HG02623 (cell line): ENCODE data around the gene MYDGF.

Experiments
- ATAC-seq: cut with Tn5 transposase; IDR thresholded peaks from one replicate; pipeline ENCODE4 v1.9.1; 2021; ENCODE audit warnings: moderate library complexity; ENCODE audit not compliant: unreplicated experiment

The MYDGF gene

GRCh38 chr19:4678881-4679790 is 9.0 kb upstream of the MYDGF start:
- no peak for ATAC-seq

DNA sequence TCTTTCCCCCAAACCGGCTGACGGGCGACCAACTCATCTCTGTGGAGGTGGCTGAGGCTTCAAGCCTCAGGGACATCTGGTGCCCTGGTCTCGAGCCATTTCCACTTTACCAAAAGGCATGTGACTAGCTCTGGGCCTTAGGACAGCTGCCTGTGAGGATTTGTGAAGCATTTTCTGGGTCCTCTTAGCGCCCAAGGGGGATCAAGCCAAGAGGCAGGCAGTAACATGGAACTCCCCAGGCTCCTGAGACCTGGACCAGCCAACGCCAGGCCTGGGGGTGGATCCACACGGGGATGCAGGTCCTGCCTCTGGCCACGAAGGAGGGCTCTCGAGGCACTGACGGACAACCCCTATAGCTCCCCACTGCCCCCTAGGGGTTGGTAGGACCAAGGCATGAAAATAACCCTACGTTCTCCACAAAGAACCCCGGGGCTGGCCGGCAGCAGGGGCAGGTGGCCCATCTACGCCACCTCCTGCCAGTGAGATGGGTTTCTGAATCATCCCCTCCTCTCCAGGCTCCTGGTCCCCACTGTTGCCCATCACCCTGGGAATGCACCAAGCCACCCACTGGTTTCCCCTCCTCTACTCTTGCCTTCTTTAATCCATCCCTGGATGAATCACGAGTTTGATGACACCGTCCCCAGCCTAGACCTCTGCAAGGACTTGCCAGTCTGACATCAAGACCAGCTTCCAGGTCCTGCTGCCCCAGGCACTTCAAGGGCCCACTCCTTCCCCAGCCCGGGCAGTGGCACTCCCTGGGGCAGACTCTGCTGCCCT is 7.0 kb upstream of the MYDGF start:
- ATAC-seq: no peak

- ATAC-seq: no peak
Observed at GRCh38 chr19:4675346-4675745, 5.2 kb upstream of the MYDGF start.

- ATAC-seq: no peak
Observed at GRCh38 chr19:4673726-4674125, 3.6 kb upstream of the MYDGF start.

DNA sequence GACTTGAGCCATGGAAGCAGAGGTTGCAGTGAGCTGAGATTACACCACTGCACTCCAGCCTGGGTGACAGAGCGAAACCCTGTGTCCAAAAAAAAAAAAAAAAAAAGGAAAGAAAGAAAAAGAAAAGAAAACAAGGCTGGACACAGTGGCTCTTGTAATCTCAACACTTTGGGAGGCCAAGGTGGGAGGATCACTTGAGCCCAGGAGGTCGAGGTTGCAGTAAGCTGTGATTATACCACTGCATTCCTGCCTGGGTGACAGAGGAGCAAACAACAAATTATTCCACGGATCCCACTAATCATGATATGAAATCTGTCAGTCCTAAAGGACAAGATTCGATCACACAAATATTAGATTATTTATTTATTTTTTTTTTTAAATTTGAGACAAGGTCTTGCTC is 3.1 kb upstream of the MYDGF start:
- no peak for ATAC-seq

- ATAC-seq: no peak
Observed at GRCh38 chr19:4671185-4671851, 1.2 kb upstream of the MYDGF start.

DNA sequence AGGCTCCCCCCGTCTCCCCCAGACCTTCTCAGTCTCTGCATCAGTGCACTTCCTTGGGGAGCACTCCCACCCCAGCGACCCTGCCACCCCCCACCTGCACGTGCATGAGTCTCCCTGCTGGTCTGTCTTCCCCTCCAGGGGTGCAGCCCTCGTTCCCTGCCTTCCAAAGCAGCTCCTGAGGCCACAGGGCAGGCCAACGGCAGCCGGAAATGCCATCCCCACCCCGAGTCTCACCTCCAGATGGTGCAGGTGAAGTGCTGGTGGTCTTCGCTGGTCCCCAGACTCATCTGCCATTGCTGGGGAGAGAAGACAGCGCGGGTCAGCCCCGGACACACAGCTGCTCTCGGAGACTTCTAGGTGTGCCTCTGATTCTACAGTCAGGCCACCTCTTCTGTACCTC is 5.5 kb downstream of the MYDGF start:
- no peak for ATAC-seq

GRCh38 chr19:4662812-4663211 is 7.3 kb downstream of the MYDGF start:
- no peak for ATAC-seq

GRCh38 chr19:4662020-4662695 is 8.0 kb downstream of the MYDGF start:
- ATAC-seq: no peak

DNA sequence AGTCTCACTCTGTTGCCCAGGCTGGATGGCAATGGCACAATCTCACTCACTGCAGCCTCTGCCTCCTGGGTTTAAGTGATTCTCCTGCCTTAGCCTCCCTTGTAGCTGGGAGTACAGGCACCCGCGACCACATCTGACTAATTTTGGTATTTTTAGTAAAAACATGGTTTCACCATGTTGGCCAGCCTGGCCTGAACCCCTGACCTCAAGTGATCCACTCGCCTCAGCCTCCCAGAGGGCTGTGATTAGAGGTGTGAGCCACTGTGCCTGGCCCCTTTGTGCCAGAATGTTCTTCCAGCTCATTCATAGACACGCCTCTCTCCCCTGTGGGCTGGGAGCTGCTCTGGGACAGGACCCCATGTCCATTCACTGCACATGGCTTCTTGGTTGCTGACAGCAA is 9.1 kb downstream of the MYDGF start:
- ATAC-seq: no peak

- ATAC-seq: no peak
Observed at GRCh38 chr19:4660181-4660791, 9.9 kb downstream of the MYDGF start.

DNA sequence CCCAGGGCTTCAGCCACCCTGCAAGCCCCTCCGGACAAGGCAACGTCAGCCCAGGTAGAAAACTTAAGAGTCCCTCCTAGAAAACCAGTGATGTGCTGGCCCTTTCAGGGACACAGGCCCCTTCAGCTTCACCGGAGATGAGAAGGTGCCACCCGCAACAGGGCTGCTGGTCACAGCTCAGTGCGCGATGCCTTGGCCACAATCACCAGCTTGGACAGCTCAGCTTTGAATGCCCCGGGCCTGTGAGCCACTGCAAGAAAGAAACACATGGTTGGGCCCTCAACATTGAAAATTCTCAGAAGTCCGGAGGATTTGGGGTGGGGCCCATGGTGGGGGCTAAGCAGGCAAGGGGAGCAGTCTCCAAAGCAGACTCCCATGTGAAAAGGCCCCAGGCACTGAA is 12.3 kb downstream of the MYDGF start:
- ATAC-seq: no peak

DNA sequence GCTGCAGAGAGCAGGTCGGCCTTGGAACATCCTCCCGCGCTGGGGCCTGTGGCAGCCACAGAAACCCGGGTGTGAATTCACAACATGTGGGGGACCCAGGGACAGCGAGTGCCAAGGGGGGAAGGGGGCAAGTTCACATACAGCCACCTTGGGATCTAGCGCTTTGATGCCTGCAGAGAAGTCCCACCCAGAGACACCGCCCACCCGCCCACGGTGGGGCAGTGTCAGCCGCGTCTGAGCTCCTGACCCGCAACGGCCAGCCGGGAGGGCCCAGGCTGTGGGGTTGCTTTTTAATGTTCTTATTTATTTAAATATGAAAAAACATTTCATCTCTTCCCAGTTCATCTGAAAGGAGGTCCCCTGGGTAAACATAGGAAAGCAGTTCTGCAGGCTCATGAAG is 12.9 kb downstream of the MYDGF start:
- ATAC-seq: no peak

GRCh38 chr19:4656102-4656501 is 14.0 kb downstream of the MYDGF start:
- ATAC-seq: no peak

DNA sequence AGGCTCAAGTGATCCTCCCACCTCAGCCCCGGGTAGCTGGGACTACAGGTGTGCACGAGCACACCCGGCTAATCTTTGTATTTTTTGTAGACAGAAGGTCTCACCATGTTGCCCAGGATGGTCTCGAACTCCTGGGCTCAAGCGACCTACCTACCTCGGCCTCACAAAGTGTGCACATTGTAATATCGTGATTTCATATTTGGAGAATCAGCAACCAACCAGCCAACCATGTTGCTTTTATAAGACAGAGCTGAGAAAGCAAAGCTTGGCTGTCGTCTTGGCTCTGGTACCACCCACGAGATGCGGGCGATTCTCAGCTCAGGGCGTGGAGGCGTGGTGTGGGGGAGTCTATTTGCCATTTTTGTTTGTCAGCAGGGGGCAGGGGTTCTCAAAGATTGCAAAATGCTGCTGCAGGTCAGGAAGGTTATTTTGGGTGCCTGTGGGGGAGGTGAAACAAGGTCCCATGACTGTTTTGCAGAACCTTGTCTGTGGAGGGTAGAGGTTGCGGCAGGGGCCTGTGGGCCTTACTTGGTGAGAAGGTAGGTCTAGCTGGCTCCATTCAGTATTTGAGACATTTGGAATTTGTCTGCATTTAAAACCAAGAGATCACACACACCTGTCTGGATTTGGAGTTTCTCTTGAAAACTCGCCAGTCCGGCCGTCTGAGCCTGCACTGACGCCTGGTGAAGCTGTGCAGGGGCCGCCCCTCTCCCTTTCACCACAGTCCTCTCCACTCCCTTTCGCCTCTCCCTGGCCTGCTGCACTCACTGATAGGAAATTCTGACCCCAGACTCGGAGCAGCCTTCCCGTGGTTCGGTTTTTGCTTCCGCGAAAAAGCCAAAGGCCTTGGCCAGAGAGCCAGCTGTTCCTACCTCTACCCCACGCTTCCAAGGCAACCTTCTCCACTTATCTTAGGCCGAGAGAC is 15.4 kb downstream of the MYDGF start:
- ATAC-seq: no peak

- ATAC-seq: no peak
Observed at GRCh38 chr19:4653793-4654436, 16.2 kb downstream of the MYDGF start.

- no peak for ATAC-seq
Observed at GRCh38 chr19:4652075-4652474, 18.1 kb downstream of the MYDGF start.

DNA sequence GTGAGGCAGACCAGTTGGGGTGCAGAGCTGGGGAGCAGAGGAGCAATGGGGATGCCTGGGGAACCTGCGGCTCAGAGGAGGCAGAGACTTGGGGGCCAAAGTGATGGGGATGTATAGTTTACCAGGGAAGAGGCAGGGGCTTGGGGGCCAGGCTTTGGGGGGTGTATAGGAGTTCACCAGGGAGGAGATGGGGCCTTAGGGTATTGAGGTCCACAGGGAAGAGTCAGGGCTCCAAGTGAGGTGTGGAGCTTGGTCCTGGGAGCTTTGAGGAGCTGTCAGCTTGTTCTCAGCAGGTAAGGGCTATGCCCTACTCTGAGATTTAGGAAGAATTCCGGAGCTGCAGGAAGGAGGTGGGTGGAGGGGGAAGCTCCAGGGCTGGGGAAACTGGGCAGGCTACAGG is 20.0 kb downstream of the MYDGF start:
- no peak for ATAC-seq

DNA sequence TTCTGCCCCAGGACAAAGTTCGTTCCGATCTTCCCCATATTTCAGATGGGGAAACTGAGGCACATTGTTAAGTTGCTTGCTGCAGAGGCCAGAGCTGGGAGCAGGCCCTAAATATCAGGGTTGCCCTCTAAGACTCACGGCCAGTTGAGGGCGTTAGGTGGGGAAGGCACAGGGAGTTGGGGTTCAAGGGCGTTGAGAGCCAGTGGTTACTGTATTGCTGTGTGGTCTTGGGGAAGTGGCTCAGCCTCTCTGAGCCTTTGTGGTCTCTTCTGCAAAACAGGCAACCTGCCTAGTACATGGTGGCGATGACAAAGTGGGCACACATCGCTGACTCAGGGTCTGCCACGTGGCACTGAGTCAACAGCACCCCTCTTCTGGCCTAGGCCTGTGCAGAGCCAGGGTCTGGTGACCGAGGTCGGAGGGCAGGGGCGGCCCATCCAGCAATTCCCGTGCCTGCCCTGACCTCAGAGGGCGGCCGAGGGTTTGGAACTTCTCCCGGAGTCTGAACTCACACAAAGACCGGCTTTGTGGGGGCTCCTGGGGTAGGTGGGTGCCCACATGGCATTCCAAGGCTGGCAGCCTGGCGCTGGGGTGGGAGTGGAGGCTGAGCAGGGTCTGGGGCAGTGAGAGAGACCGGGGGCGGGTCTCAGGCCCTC is 20.6 kb downstream of the MYDGF start:
- ATAC-seq: no peak
